Measurements from ENCODE around the gene FOXN4. TPM values are rescaled to one million over a fixed set of nuclear protein-coding genes. Genes with fewer than 3 reads are reported as not detected.

The FOXN4 gene, protein sequence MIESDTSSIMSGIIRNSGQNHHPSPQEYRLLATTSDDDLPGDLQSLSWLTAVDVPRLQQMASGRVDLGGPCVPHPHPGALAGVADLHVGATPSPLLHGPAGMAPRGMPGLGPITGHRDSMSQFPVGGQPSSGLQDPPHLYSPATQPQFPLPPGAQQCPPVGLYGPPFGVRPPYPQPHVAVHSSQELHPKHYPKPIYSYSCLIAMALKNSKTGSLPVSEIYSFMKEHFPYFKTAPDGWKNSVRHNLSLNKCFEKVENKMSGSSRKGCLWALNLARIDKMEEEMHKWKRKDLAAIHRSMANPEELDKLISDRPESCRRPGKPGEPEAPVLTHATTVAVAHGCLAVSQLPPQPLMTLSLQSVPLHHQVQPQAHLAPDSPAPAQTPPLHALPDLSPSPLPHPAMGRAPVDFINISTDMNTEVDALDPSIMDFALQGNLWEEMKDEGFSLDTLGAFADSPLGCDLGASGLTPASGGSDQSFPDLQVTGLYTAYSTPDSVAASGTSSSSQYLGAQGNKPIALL
- not detected in 2 replicates for total RNA-seq

GRCh38 chr12:109308534-109309380 lies at the start of gene FOXN4:
Gene FOXN4, minus strand, starts transcription at chr12:109309284. Its CDS starts 963 bp downstream, at chr12:109308321.

DNA sequence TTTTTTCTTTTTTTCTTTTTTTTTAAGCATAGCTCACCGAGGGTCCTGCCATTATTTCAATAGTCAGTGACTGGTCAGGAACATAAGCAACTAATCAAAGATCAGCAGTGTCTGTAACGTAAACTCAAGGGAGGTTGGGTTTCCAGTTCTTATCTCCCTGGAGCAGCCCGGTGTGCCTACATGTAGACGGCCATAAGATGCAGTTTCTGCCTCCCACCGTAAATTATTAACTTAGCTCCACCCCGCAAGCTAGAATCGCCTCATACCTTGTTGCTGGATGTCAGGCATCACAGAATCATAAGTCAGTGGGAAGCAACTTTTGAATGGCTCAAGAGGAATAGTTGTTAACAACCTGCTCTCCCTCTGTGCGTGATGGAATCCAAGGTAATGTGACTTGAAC lies 38.5 kb upstream of the FOXN4 start, which contains the start of gene MYO1H:
Gene MYO1H, plus strand, starts transcription at position 312 of the 400 bp plus-strand sequence. Its CDS starts 61 bp downstream, at position 373.

Other genes with a start within 250 kb of the FOXN4 start
- 20.3 and 23.0 TPM in 2 replicates for gene ALKBH2, start 215.8 kb downstream of the FOXN4 start, total RNA-seq
- gene UNG, start 211.7 kb downstream of the FOXN4 start, total RNA-seq: 23.1 and 24.5 TPM in 2 replicates
- gene ACACB, start 192.7 kb downstream of the FOXN4 start, total RNA-seq: 2.3 and 3.9 TPM in 2 replicates
- gene MYO1H, start 38.6 kb upstream of the FOXN4 start, total RNA-seq: not detected in 2 replicates
- 49.3 and 73.8 TPM in 2 replicates for gene KCTD10, start 168.0 kb upstream of the FOXN4 start, total RNA-seq
- gene UBE3B, start 168.3 kb upstream of the FOXN4 start, total RNA-seq: 43.4 and 46.4 TPM in 2 replicates